AG08396 (cell line): Measurements from ENCODE around the gene WDR45.
A peak's percentile ranks its signal among the peaks of the same experiment; 100 is the strongest.

ENCODE experiments used
- DNase-seq: peaks from one replicate; pipeline ENCODE4 v3.0.0; 2012; ENCODE audit warnings: low spot score, mixed read lengths

Gene WDR45

GRCh38 chrX:49043220-49043986 is 36.3 kb downstream of the WDR45 start, which contains the start of gene TFE3:
Gene TFE3, minus strand, starts transcription at chrX:49043357. Its CDS starts 131 bp downstream, at chrX:49043226.
- peak; percentile 91 for DNase-seq

GRCh38 chrX:49042581-49043219 is 37.0 kb downstream of the WDR45 start:
- DNase-seq, result no peak

- DNase-seq, result no peak
Measured at GRCh38 chrX:49041744-49042580, 37.7 kb downstream of the WDR45 start.

GRCh38 chrX:49040376-49040955 is 39.2 kb downstream of the WDR45 start:
- DNase-seq, result no peak

- DNase-seq, result peak; percentile 79
Measured at GRCh38 chrX:49039598-49040375, 39.9 kb downstream of the WDR45 start.

GRCh38 chrX:49037883-49038475 is 41.7 kb downstream of the WDR45 start:
- no peak for DNase-seq

GRCh38 chrX:49030283-49030682 is 49.4 kb downstream of the WDR45 start:
- no peak for DNase-seq

GRCh38 chrX:49029876-49030275 is 49.8 kb downstream of the WDR45 start:
- DNase-seq, result peak; percentile 8
